Parathyroid adenoma (tissue), 2 donors: Measurements from ENCODE around the gene GPS1.

Source experiments
- H2AFZ ChIP-seq: fragments of 300-600 bp; sonication (generic); one replicate; pipeline ENCODE4 v1.7.0; 2017; ENCODE audit warnings: antibody characterized with exemption, mild to moderate bottlenecking
- H3K27ac ChIP-seq: fragments of 300-600 bp; sonication (generic); one replicate; pipeline ENCODE4 v1.7.0; 2017
- H3K27me3 ChIP-seq: fragments of 300-600 bp; sonication (generic); one replicate; pipeline ENCODE4 v1.7.0; 2017; ENCODE audit warnings: low read length; ENCODE audit not compliant: control insufficient read depth, insufficient read depth
- H3K36me3 ChIP-seq: fragments of 300-600 bp; sonication (generic); one replicate; pipeline ENCODE4 v1.7.0; 2017; ENCODE audit warnings: low read length; ENCODE audit not compliant: control insufficient read depth, insufficient read depth
- H3K4me1 ChIP-seq: fragments of 300-600 bp; sonication (generic); one replicate; pipeline ENCODE4 v1.7.0; 2017; ENCODE audit warnings: control low read depth
- H3K4me2 ChIP-seq: fragments of 300-600 bp; sonication (generic); one replicate; pipeline ENCODE4 v1.7.0; 2017; ENCODE audit warnings: low read length
- H3K4me3 ChIP-seq: fragments of 300-600 bp; sonication (generic); one replicate; pipeline ENCODE4 v1.7.0; 2017; ENCODE audit warnings: low read depth, low read length
- H3K79me2 ChIP-seq: fragments of 300-600 bp; sonication (generic); one replicate; pipeline ENCODE4 v1.7.0; 2017; ENCODE audit warnings: control low read depth
- H3K9ac ChIP-seq: fragments of 300-600 bp; sonication (generic); one replicate; pipeline ENCODE4 v1.7.0; 2017; ENCODE audit warnings: mild to moderate bottlenecking
- H3K9me3 ChIP-seq: fragments of 300-600 bp; sonication (generic); one replicate; pipeline ENCODE4 v1.7.0; 2017; ENCODE audit warnings: low read length; ENCODE audit not compliant: control insufficient read depth
- CTCF ChIP-seq: fragments of 300-600 bp; sonication (generic); IDR thresholded peaks from one replicate; pipeline ENCODE4 v1.7.0; 2017; ENCODE audit warnings: antibody characterized with exemption, mild to moderate bottlenecking
- donor health status: primary hyperparathyroidism.

GPS1 gene

GRCh38 chr17:82100502-82101298, 49.0 kb downstream of the GPS1 start:
- H3K9ac ChIP-seq, result no peak overlapping the region
- H3K79me2 ChIP-seq, result peaks cover 12% of the 10 kb centered on the region
- no peak for TF ChIP-seq CTCF
- H3K27me3 ChIP-seq, result no peaks in the 10 kb centered on the region
- H3K4me3 ChIP-seq, result no peak overlapping the region
- H2AFZ ChIP-seq, result no peak overlapping the region
- H3K36me3 ChIP-seq, result no peaks in the 10 kb centered on the region
- no peaks in the 10 kb centered on the region for H3K9me3 ChIP-seq
- no peak overlapping the region for H3K4me2 ChIP-seq
- peak overlapping the region; percentile 45 for H3K27ac ChIP-seq
- H3K4me1 ChIP-seq, result peaks cover 38% of the 10 kb centered on the region

GRCh38 chr17:82101301-82101715, 49.6 kb downstream of the GPS1 start:
- Histone ChIP-seq H3K9ac (no peak overlapping the region), H3K36me3 (no peaks in the 10 kb centered on the region), H3K79me2 (peaks cover 5% of the 10 kb centered on the region), H2AFZ (no peak overlapping the region), H3K9me3 (no peaks in the 10 kb centered on the region), H3K4me3 (no peak overlapping the region), H3K4me1 (peaks cover 43% of the 10 kb centered on the region), H3K27ac (peak overlapping the region; percentile 45), H3K27me3 (no peaks in the 10 kb centered on the region), H3K4me2 (no peak overlapping the region)
- TF ChIP-seq CTCF, result no peak

GRCh38 chr17:82101767-82102679, 50.3 kb downstream of the GPS1 start:
- H3K27me3 ChIP-seq, result no peaks in the 10 kb centered on the region
- H3K4me1 ChIP-seq, result peaks cover 44% of the 10 kb centered on the region
- H3K4me3 ChIP-seq, result no peak overlapping the region
- H3K27ac ChIP-seq, result peak overlapping the region; percentile 45
- no peak for TF ChIP-seq CTCF
- H3K4me2 ChIP-seq, result no peak overlapping the region
- no peak overlapping the region for H2AFZ ChIP-seq
- H3K9ac ChIP-seq, result no peak overlapping the region
- H3K79me2 ChIP-seq, result no peaks in the 10 kb centered on the region
- H3K9me3 ChIP-seq, result no peaks in the 10 kb centered on the region
- H3K36me3 ChIP-seq, result no peaks in the 10 kb centered on the region

GRCh38 chr17:82103553-82104451, 52.1 kb downstream of the GPS1 start:
- no peaks in the 10 kb centered on the region for H3K36me3 ChIP-seq
- peaks cover 42% of the 10 kb centered on the region for H3K4me1 ChIP-seq
- peak overlapping the region; percentile 45 for H3K4me2 ChIP-seq
- H3K27me3 ChIP-seq, result no peaks in the 10 kb centered on the region
- no peaks in the 10 kb centered on the region for H3K9me3 ChIP-seq
- no peak for TF ChIP-seq CTCF
- no peak overlapping the region for H3K4me3 ChIP-seq
- H3K27ac ChIP-seq, result peak overlapping the region; percentile 88
- no peaks in the 10 kb centered on the region for H3K79me2 ChIP-seq
- peak overlapping the region; percentile 47 for H2AFZ ChIP-seq
- no peak overlapping the region for H3K9ac ChIP-seq
